Left hindlimb (tissue), 1 donor: ENCODE measurements around the gene TRAPPC3.
"Not testable (repeated sequence)": the region's sequence is repeated elsewhere in the genome, so short reads cannot be mapped to it uniquely, and the experiment has no call there.

Source experiments
- DNase-seq: peaks from one replicate; pipeline ENCODE4 v3.0.0-alpha.2; 2018

The TRAPPC3 gene

GRCh38 chr1:36166136-36166535 is 16.9 kb upstream of the TRAPPC3 start:
- DNase-seq: no peak

- DNase-seq: no peak
Observed at GRCh38 chr1:36165145-36165544, 15.9 kb upstream of the TRAPPC3 start.

DNA sequence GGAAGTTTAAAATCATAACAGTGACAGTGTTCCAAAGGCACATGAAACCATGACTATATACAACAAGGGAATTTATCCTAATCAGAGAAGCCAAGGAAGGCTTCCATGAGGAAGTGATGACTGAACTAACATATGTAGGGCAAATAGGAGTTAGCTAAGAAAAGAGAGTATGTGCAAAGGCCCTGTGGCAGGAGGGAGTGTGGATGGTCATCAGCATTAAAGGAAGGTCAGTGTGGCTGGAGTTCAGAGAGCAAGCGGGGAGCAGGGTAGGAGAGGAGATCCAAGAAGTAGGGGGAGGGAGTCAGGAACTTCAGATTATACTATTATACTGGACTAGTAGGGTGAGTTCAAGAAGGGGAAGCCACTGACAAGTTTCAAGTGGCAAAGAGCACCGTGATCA is 15.1 kb upstream of the TRAPPC3 start:
- no peak for DNase-seq

- no peak for DNase-seq
Observed at GRCh38 chr1:36163426-36163825, 14.1 kb upstream of the TRAPPC3 start.

DNA sequence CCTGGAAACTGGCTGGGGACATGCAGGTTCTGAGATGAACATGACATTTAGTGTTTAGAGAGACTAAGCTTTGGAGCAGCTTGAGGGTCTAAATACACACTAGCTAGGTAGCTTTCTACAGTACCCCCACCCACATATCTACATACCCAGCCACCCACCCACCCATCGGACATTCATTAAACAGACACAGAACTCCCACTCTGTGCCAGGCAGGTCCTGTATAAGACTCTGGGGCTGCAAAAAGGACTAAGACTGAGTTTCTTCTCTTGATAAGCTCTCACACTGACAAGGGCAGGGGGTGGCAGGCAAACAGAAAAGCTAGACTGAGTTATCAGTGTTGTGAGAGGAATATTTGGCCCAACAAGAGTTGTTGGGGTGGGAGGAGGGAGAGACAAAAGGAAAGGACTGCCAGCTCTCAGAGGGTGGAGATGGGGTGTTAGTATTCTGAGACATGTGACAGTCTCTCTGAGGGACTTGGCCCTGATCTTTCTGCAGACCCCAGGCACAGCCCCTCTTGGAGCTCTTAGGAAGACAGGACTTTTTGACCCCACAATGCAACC is 13.5 kb upstream of the TRAPPC3 start:
- DNase-seq: no peak

- DNase-seq: no peak
Observed at GRCh38 chr1:36161641-36162531, 12.6 kb upstream of the TRAPPC3 start.

DNA sequence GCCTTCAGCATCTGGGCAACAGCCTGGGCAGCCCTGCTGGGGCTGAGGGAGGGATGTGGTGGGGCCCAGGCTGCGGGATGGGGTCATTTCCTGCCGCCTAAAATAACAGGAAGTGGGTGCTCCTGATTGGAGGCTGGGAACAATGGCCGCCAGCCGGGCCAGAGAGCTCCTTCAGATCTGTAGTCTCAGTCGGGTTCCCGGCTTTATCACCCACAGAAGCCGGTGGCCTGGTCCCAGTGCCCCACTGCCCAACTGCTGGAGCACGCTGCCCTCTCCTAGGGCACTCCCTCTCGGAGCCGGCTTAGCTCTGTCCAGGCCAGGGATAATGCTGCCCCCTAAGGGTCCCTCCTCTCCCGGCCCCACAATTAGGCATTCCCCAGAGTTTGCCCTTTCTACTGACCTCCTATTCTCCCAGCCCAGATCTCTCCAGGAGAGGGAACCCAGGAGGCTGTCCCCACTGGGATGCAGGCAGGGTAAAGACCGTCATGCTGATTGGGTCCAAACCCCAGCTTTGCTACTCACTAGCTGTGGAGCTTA is 11.7 kb upstream of the TRAPPC3 start:
- DNase-seq: peak; percentile 72

GRCh38 chr1:36160388-36160948 is 11.2 kb upstream of the TRAPPC3 start:
- DNase-seq: no peak

DNA sequence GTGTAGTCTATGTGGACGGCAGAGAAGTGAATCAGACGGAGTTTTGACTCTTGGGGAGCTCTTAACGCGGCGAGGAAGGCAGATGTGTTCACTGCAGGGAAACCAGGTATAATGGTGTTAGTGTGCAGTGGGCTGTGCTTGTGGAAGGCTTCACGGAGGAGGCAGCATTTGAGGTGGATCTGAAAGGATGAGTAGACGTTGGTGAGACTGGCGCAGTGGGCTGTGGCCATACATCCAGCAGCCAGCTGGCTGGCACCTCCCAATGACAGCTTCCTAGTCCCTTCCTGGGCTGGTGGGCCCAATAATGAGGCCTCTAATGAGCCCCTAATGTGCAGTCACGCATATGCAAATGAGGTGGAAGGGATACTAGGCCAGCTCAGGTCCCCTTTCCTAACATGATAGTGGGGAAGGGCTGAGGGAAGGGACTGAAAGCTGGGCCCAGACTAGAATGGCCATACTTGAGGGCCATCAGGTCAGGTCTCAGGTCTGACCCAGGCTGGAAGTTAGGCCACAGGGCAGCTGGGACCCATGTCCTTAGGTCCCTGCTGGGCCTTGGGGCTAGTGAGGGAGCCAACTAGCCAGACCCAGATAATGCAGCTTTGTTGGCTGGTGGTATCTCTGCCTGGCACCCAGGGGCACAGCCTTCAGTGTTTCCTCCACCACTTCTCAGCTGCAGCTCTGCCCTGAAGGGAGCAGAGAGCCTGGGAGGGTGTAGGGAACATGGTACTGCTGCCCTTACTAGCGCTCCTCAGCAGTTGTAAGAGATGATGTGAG is 10.5 kb upstream of the TRAPPC3 start:
- no peak for DNase-seq

DNA sequence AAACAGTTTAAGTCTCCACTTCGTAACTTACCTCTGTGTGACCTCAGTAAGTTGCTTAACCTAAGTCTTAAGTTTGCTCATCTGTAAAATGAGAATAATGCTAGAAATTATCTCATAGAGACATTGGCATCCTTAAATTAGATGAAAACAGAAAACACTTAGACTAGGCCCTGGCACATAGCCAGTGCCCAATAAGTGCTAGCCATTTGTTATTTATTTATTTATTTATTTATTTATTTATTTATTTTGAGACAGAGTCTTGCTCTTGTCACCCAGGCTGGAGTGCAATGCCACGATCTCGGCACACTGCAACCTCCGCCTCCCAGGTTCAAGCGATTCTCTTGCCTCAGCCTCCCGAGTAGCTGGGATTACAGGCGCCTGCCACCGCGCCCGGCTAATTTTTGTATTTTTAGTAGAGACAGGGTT is 9.6 kb upstream of the TRAPPC3 start:
- DNase-seq: not testable (repeated sequence)

DNA sequence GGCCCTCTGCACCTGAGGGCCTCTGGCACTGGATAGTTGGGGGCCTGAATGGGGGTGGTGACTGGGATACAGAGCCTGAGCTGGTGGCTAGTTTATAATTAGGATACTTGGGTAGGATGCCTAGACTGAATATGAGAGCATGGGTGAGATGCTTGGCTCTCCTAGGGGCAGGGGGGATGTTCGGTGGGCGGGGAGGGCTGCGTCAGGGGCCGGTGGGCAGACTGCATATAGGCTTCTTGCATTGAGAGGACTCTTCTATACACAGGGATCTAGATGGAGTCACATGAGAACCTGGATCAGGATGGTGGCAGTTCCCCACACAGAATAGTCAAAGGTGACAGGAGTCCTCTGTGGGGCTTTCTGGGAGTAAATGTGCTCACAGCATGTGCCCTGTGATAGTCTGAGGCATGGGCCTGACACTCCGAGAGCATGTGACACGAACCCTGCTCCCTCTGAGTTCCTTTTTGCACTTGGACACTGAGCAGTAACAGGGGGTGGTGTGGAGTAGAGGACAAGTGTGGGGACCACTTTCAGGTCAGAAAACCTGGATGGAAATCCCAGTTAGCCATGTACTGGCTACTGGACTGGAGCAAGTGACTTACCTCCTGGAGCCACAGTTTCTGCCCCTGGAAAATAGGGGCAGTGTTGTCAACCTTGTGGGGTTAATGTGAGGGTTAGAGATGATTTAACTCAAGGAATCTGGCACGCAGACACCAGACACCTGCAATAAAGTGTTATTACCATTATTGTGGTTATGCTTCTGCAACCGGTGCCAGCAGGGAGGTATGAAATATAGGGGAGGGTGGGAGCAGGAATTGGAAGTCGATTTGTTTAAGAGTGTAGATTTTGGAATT is 8.9 kb upstream of the TRAPPC3 start:
- DNase-seq: no peak

DNA sequence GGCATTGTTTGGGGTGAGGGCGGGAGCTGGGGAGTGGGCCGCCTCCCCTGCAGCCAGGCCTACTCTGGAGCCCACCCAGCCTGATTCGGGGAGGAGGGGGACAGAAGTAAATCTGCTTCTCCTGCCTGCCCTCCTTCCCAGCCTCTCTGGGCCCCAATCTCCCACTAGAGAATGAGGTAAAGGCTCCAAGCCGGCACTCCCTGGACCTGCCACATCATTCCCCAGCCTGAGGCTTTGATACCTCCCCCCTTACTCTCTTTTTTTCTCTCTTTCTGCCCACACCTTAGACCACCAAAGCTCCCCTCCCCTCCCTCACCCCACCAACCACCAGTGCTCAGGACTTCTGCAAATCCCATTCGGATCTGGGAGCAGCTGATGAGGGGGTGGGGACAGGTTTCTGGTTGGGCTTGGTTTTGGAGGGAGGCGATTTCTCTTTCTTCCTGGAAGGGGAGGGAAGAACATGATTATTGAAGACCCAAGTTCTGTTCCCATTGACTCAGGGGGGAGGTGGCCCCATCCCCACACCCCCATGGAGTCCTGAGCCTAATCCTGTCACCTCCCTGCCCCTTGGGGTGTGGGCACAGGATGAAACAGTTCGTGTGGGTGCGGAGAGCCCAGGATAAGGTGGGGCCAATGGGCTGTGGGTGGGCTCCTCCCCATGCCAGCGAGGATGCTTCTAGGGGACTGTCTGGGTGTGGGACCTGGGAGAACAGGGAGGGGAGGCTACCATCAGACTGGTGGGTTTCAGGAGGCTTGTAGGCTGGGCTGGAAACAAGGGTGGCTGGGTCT is 8.0 kb upstream of the TRAPPC3 start:
- peak; percentile 81 for DNase-seq

- DNase-seq: peak; percentile 88
Observed at GRCh38 chr1:36156329-36157114, 7.2 kb upstream of the TRAPPC3 start.

DNA sequence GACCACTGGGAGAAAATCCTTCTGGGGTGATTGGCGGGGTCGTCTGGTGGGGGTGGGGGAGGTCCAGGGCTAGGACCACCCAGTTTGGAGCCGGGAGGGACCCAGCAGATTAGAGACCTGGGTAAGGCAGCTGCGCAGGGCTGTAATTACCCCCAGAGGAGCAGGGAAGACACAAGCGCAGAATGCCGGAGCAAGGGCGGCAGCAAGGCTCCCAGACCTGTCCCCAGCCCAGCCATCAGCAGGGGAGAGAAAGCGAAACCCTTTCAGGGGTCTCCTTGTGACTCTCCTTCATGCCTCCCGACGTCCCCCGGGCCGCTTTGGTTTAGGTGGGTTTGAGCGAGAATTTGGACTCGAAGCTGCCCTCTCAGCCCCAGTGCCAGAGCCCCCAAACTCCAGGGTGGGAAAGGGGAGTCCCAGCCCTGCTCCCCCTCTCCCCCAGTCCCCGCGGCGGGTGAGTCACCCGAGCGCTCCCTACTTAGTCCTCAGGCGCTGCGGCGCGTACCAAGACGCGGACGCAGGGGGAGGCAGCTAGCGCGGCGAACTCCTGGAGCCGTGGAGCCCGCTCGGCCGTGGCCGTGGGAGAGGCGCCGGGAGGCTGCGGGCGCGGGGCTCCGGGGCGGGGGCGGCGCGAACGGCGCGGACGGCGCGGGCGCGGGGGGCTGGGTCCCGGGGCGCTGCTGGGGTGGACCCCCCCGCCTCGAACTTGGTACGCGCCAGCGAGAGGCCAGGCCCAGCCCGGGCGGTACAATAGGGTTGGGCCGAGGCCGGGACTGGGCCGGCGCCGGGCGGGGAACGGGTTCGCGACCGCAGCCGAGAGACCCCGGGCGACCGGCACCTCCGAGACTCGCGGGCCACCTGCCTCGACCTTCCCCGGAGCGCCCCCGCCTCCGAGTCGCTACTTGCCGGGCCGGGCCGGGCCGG is 6.4 kb upstream of the TRAPPC3 start, which contains the start of gene MAP7D1:
Gene MAP7D1, plus strand, starts transcription at position 753 of the 921 bp plus-strand sequence. CDS start 258 bp downstream, outside the sequence.
- peak; percentile 89 for DNase-seq

- peak; percentile 61 for DNase-seq
Observed at GRCh38 chr1:36154765-36155407, 5.6 kb upstream of the TRAPPC3 start.

DNA sequence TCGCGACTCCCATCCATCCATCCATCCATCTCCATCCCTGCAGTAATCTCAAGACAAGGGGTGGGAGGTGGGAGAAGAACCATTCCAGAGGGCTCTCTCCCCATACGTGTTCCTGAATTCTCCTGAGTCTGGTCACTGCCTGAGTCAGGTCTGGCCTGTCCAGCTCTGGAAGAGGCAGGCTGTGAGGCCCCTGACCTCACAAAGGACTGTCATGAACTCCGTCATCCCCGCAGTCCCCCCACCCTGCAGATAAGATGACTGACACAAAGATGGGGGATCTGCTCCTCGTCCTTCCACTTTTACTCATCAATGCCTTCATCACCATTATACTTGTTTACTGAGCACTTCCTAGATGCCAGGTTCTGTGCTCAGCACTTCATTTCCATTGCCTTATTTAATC is 5.0 kb upstream of the TRAPPC3 start:
- DNase-seq: no peak

- no peak for DNase-seq
Observed at GRCh38 chr1:36153476-36153875, 4.2 kb upstream of the TRAPPC3 start.

- no peak for DNase-seq
Observed at GRCh38 chr1:36151845-36152203, 2.5 kb upstream of the TRAPPC3 start.
